ENCODE results near the gene RELL2. TPM values are rescaled to one million over a fixed set of nuclear protein-coding genes. Genes with fewer than 3 reads are reported as not detected.

The RELL2 gene
- total RNA-seq, 1 donor: 4.7 TPM

DNA sequence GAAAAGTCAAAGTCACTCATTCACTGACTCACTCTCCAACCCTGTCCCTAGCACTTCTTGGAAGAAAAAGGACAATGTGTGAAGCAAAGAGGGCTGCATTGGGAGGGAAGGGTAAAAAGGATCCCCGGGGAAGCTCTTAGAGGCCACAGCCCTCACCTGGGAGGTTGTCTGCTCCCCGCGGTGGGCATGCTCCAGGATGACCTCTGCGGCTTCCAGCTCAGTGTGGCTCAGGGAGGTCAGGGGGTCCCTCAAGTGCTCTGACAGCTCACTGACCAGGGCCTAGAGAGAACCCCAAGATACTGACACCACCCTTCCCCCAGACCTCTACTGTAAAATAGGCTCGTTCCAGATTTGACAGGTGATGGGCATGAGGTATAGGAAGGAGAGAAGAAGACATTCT lies 10.4 kb downstream of the RELL2 start:
- DNase-seq (ENCODE audit: low read depth): no peak
- TF ChIP-seq, protein P1, sequence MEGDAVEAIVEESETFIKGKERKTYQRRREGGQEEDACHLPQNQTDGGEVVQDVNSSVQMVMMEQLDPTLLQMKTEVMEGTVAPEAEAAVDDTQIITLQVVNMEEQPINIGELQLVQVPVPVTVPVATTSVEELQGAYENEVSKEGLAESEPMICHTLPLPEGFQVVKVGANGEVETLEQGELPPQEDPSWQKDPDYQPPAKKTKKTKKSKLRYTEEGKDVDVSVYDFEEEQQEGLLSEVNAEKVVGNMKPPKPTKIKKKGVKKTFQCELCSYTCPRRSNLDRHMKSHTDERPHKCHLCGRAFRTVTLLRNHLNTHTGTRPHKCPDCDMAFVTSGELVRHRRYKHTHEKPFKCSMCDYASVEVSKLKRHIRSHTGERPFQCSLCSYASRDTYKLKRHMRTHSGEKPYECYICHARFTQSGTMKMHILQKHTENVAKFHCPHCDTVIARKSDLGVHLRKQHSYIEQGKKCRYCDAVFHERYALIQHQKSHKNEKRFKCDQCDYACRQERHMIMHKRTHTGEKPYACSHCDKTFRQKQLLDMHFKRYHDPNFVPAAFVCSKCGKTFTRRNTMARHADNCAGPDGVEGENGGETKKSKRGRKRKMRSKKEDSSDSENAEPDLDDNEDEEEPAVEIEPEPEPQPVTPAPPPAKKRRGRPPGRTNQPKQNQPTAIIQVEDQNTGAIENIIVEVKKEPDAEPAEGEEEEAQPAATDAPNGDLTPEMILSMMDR (IDR thresholded peaks at IDR 0.05; ENCODE audit: insufficient read depth, low read depth, low read length): no peak

DNA sequence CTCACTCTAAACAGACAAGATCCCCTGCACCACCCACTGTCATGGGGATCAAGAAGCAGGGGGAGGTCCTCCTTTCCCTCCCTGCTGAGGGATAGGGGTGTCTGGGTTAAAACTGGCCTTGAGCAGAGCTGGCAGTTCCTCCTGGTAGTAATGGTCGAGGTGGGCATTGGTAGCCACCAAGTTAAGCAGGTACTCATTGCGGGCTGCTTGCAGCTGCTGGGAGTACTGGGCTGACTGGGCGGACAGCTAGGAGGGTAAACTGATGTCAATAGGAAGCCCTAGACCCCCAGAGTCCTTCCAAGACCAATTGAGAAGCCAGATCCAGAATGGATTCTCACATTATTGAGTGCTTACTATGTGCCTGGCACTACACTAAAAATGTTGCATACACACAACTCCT lies 11.1 kb downstream of the RELL2 start:
- TF ChIP-seq, protein P1 (IDR thresholded peaks at IDR 0.05; ENCODE audit: insufficient read depth, low read depth, low read length): no peak
- DNase-seq (ENCODE audit: low read depth): no peak
- no peak overlapping the region for H3K4me3 ChIP-seq (ENCODE audit: low read depth, low read length)

More for the DNA sequence above, 10.4 kb downstream of the RELL2 start:
- no peak overlapping the region for H3K4me3 ChIP-seq (ENCODE audit: low read depth, low read length)

DNA sequence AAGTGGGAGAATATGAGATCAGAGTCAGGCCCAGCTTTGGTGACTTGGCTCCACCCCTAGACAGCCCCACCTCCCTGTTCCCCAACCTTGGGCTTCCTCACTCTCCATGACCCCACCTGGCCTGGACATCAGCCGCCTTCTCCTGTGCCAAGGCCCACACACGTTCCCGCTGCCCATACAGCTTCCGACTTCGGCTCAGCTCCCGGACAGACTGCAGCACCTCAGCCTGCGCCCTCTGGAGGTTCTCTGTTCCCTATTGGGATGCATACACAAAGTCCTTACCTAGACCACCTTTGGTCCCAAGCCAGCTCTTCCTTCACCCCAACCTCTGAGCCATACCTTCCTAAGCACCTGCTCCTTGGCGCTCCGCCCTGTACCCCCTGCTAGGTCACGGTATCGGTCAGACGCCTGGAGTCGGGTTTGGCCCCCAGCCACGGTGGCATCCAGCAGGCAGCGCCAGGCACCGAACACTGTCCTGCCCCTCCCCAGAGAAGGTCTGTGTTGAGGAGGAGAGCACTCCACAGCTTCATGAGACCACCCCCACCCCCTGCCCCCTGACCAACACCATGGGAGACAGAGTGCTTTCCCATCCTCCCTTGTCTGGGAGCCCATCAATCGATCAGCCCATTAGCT lies 12.4 kb downstream of the RELL2 start:
- TF ChIP-seq, protein P1 (IDR thresholded peaks at IDR 0.05; ENCODE audit: insufficient read depth, low read depth, low read length): no peak
- DNase-seq (ENCODE audit: low read depth): no peak
- H3K4me3 ChIP-seq (ENCODE audit: low read depth, low read length): no peak overlapping the region

DNA sequence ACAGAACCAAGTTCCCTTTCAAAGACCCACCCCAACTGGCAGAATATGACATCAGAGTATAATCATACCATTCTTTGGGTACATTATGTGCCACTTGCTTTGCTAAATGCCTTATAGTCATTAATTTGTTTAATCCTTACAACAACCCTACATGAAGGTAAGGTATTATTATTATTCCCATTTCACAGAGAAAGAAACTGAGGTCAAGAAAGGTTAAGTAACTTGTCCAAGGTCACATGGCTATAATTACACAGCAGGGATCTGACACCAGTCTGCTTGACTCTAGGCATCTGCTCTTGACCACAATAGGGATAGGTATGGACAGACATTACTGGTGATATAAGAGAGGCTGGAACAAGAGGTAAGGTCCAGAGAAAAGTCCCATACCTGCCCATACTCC lies 13.2 kb downstream of the RELL2 start:
- H3K4me3 ChIP-seq (ENCODE audit: low read depth, low read length): no peak overlapping the region
- DNase-seq (ENCODE audit: low read depth): no peak
- TF ChIP-seq, protein P1 (IDR thresholded peaks at IDR 0.05; ENCODE audit: insufficient read depth, low read depth, low read length): no peak

DNA sequence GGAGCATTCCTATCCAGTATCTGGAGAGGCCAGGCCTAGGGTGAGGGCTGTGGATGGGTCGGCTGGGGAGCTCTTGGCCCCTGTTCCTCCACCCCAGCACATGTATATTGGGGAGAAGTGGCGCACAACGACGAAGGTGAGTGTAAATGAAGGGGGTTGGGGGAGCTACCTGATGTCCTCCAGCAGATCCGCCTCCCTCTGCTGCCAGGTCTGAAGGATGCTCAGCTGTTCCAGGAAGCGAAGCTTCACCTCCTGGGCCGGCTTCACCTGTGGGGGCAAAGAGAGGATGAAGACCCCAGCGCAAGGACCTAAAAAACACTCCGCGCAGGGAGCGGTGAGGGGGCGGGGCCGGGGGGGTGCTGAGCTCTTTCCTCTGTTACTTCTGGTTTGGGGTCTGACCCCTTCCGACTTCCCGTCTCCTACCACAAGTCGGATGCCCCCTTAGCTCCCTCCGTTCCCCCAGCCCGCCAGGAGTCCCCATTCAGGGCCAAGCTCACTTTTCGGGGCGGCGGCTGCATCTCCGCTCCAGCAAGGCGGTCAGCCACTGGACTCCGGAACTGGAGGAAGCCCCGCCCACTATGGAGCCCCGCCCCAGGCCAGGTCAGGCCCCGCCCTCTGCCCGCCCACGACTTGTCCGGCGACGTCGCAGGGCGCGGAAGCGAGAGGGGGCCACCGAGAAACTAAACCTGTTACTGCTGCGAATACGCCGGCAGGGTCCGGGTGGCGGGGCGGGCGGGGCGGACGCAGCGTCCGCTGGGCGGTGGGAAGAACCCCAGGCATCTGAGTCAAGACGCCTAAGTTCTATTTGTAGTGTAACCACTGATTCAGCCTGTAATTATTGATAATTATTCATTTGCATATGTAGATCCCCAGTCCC lies 14.3 kb downstream of the RELL2 start, which contains the start of gene FCHSD1:
Gene FCHSD1, minus strand, starts transcription at position 568 of the 877 bp plus-strand sequence. Its CDS starts 50 bp downstream, at position 518.
- peak; percentile 82 for DNase-seq (ENCODE audit: low read depth)
- TF ChIP-seq, protein P1 (IDR thresholded peaks at IDR 0.05; ENCODE audit: insufficient read depth, low read depth, low read length): no peak
- peak within 1 kb of the TSS; percentile 87 for H3K4me3 ChIP-seq (ENCODE audit: low read depth, low read length)

DNA sequence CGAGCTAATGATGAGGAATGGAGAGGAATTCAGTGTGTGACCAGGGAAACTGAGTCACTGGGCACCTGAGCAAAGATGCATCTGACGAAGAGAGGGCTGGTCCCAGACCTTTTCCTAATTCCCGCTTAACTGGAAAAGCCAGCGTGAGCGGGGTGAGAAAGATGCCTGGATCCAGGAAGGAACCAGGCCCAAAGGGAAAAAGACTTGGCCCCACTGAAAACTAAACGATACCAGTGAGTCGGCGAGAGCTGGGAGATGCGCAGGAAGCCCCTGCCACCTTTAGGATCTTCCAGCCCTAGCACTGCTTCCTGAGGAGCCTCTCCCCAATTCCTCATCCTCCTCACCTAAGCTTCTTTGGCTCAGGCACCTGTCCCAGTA lies 14.9 kb downstream of the RELL2 start:
- no peak for DNase-seq (ENCODE audit: low read depth)
- peak overlapping the region; percentile 87 for H3K4me3 ChIP-seq (ENCODE audit: low read depth, low read length)
- TF ChIP-seq, protein P1 (IDR thresholded peaks at IDR 0.05; ENCODE audit: insufficient read depth, low read depth, low read length): no peak
